IMR-90 (cell line): Measurements from ENCODE around the gene ABL2.

Source experiments
- MAZ ChIP-seq: IDR thresholded peaks from 2 replicates; pipeline ENCODE4 v1.6.1; 2012; ENCODE audit warnings: low read depth, mild to moderate bottlenecking, low read length, improper control_type of control experiment, moderate library complexity, borderline replicate concordance
- POLR2A ChIP-seq: IDR thresholded peaks from 2 replicates; pipeline ENCODE4 v1.6.1; 2012; ENCODE audit warnings: mild to moderate bottlenecking, low read depth, low read length

DNA sequence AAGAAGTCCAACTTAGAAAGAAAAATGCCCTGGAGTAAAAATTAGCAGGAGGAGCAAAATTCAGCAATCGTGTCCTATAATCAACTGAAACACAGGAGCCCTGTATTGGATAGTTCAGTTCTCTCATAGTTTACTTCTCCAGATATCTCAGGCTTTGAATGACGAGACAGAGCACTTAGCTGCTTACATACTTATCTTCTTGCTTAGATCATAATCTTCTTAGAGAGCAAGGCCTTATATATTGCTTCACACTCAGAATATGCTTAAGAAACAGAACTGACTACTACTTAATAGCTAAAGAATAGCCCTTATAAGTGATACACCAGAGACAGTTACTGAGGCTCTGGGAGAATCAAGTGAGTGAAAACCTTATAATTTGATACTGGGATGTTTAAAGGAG, 108.7 kb downstream of the ABL2 start:
- TF ChIP-seq MAZ (no peak), POLR2A (no peak)
